GM18505 (cell line): ENCODE measurements around the gene CBLN3.

Source experiments
- ATAC-seq: cut with Tn5 transposase; IDR thresholded peaks from one replicate; pipeline ENCODE4 v1.9.1; 2021; ENCODE audit not compliant: unreplicated experiment
- POLR2A ChIP-seq: IDR thresholded peaks from 4 replicates; pipeline ENCODE4 v1.6.1; 2011; ENCODE audit warnings: borderline replicate concordance; ENCODE audit not compliant: insufficient read depth, insufficient read length; ENCODE audit errors: extremely low read depth

Gene CBLN3

GRCh38 chr14:24382064-24382371 is 47.5 kb downstream of the CBLN3 start:
- TF ChIP-seq POLR2A, result no peak
- ATAC-seq, result no peak

- ATAC-seq, result no peak
- TF ChIP-seq POLR2A, result no peak
Observed at GRCh38 chr14:24381363-24382063, 48.0 kb downstream of the CBLN3 start.

- TF ChIP-seq POLR2A, result no peak
- ATAC-seq, result no peak
Observed at GRCh38 chr14:24379907-24380730, 49.3 kb downstream of the CBLN3 start.

GRCh38 chr14:24378981-24379906 is 50.2 kb downstream of the CBLN3 start:
- TF ChIP-seq POLR2A, result no peak
- no peak for ATAC-seq

- TF ChIP-seq POLR2A, result no peak
- no peak for ATAC-seq
Observed at GRCh38 chr14:24378327-24378726, 51.1 kb downstream of the CBLN3 start.

- ATAC-seq, result no peak
Observed at GRCh38 chr14:24377657-24378056, 51.8 kb downstream of the CBLN3 start.

GRCh38 chr14:24377126-24377525 is 52.3 kb downstream of the CBLN3 start:
- ATAC-seq, result no peak
- TF ChIP-seq POLR2A, result no peak

More at GRCh38 chr14:24377657-24378056, 51.8 kb downstream of the CBLN3 start:
- no peak for TF ChIP-seq POLR2A
